GM10266 (cell line): Measurements from ENCODE around the gene PTPRT.
A peak's percentile ranks its signal among the peaks of the same experiment; 100 is the strongest.

Experiments used
- DNase-seq: peaks from one replicate; pipeline ENCODE4 v3.0.0; 2012; ENCODE audit errors: extremely low spot score
- CTCF ChIP-seq: IDR thresholded peaks from 2 replicates; pipeline ENCODE4 v1.5.1; 2012; ENCODE audit warnings: mild to moderate bottlenecking, low read depth; ENCODE audit not compliant: control insufficient read depth, insufficient read depth; ENCODE audit errors: missing control alignments

The PTPRT gene

GRCh38 chr20:43188234-43188653, 1.5 kb downstream of the PTPRT start:
- no peak for DNase-seq
- no peak for TF ChIP-seq CTCF

- TF ChIP-seq CTCF: peak; percentile 93
- DNase-seq: peak; percentile 85
Measured at GRCh38 chr20:43187476-43188233, 2.1 kb downstream of the PTPRT start.

GRCh38 chr20:43186312-43186711, 3.4 kb downstream of the PTPRT start:
- DNase-seq: no peak

GRCh38 chr20:43185901-43186300, 3.8 kb downstream of the PTPRT start:
- no peak for DNase-seq
- TF ChIP-seq CTCF: no peak

More at GRCh38 chr20:43186312-43186711, 3.4 kb downstream of the PTPRT start:
- no peak for TF ChIP-seq CTCF

- no peak for DNase-seq
- TF ChIP-seq CTCF: no peak
Measured at GRCh38 chr20:43183536-43184070, 6.1 kb downstream of the PTPRT start.

- TF ChIP-seq CTCF: no peak
- no peak for DNase-seq
Measured at GRCh38 chr20:43178080-43178479, 11.6 kb downstream of the PTPRT start.

GRCh38 chr20:43176726-43177125, 13.0 kb downstream of the PTPRT start:
- TF ChIP-seq CTCF: no peak
- DNase-seq: no peak
